Erythroblast (primary cell): ENCODE measurements around the gene RPL27A.

Experiments
- GATA1 ChIP-seq: IDR thresholded peaks from 2 replicates; pipeline ENCODE4 v1.6.1; 2011; ENCODE audit warnings: low read depth, mild to moderate bottlenecking, control low read depth, low read length, moderate library complexity
- POLR2A ChIP-seq: IDR thresholded peaks from 2 replicates; pipeline ENCODE4 v1.6.1; 2011; ENCODE audit warnings: mild to moderate bottlenecking, low read length

- TF ChIP-seq POLR2A (no peak), GATA1 (no peak)
Observed at GRCh38 chr11:8739309-8739793, 56.8 kb downstream of the RPL27A start.
